Common myeloid progenitor, CD34-positive (primary cell): Measurements from ENCODE around the gene HSPB8.
A peak's percentile ranks its signal among the peaks of the same experiment; 100 is the strongest.

ENCODE experiments used
- CTCF ChIA-PET: fragments of 350-600 bp; sonication (Branson Sonifier 250); formaldehyde crosslinking; loops from one replicate; lab custom pipeline; 2021; ENCODE audit warnings: antibody characterized with exemption; lab: Charles Lee
- POLR2A ChIA-PET: fragments of 350-600 bp; sonication (Branson Sonifier 250); formaldehyde crosslinking; loops from one replicate; lab custom pipeline; 2021; ENCODE audit warnings: antibody characterized with exemption; lab: Charles Lee
- DNase-seq, 3 donors: peaks; one replicate each; pipeline versions ENCODE4 v3.0.0 to v3.0.0-alpha.2; 2013
- H3K27ac ChIP-seq, 2 experiments: 1 replicate in 1 of 2; 2 replicates in 1 of 2; pipeline ENCODE4 v1.7.0; 2013; ENCODE audit warnings: inconsistent platforms in 2 of 2, low read length in 2 of 2, mild to moderate bottlenecking in 2 of 2, low read depth in 1 of 2, moderate library complexity in 1 of 2; ENCODE audit not compliant: severe bottlenecking in 2 of 2, insufficient read depth in 1 of 2, poor library complexity in 1 of 2
- H3K27me3 ChIP-seq, 5 experiments: replicated peaks in 2 of 5; 1 replicate in 3 of 5; 2 replicates in 2 of 5; pipeline versions ENCODE4 v1.6.1 to v1.7.0; 2013; ENCODE audit warnings: low read length in 4 of 5, mild to moderate bottlenecking in 2 of 5, moderate library complexity in 2 of 5, inconsistent platforms in 1 of 5; ENCODE audit not compliant: insufficient read depth in 5 of 5, control insufficient read depth in 4 of 5
- H3K36me3 ChIP-seq, 4 experiments: 1 replicate in 2 of 4; 2 replicates in 2 of 4; pipeline versions ENCODE4 v1.6.1 to v1.7.0; 2013; ENCODE audit warnings: low read length in 3 of 4, control low read depth in 1 of 4, mild to moderate bottlenecking in 1 of 4; ENCODE audit not compliant: control insufficient read depth in 4 of 4, insufficient read depth in 4 of 4
- H3K4me1 ChIP-seq, 4 experiments: 1 replicate in 3 of 4; 2 replicates in 1 of 4; pipeline versions ENCODE4 v1.6.1 to v1.7.1; 2013; ENCODE audit warnings: low read length in 3 of 4, mild to moderate bottlenecking in 3 of 4, control low read depth in 1 of 4, inconsistent platforms in 1 of 4, moderate library complexity in 1 of 4; ENCODE audit not compliant: control insufficient read depth in 4 of 4, insufficient read depth in 4 of 4; ENCODE audit errors: control extremely low read depth in 1 of 4
- H3K4me3 ChIP-seq, 7 experiments: 1 replicate in 4 of 7; 2 replicates in 3 of 7; pipeline versions ENCODE4 v1.5.1 to v1.7.0; 2013; ENCODE audit warnings: mild to moderate bottlenecking in 7 of 7, low read length in 6 of 7, moderate library complexity in 6 of 7, inconsistent platforms in 2 of 7, low read depth in 2 of 7, control low read depth in 1 of 7; ENCODE audit not compliant: insufficient read depth in 4 of 7, control insufficient read depth in 1 of 7; ENCODE audit errors: extremely low read depth in 1 of 7
- H3K9me3 ChIP-seq, 5 experiments: 1 replicate in 4 of 5; 2 replicates in 1 of 5; pipeline versions ENCODE4 v1.6.1 to v1.7.1; 2013; ENCODE audit warnings: low read length in 4 of 5, mild to moderate bottlenecking in 2 of 5, inconsistent platforms in 1 of 5, low read depth in 1 of 5, moderate library complexity in 1 of 5; ENCODE audit not compliant: control insufficient read depth in 4 of 5, insufficient read depth in 2 of 5; ENCODE audit errors: control extremely low read depth in 1 of 5
- WGBS: methylation state at CpG from one replicate; pipeline ENCODE4 v1.1.5; 2013; ENCODE audit not compliant: insufficient coverage; 5-methylcytosine and 5-hydroxymethylcytosine counted together

The HSPB8 gene

GRCh38 chr12:119169150-119169549 is 9.6 kb upstream of the HSPB8 start:
- Histone ChIP-seq H3K9me3 (no peaks in the 10 kb centered on the region), H3K27me3 (peaks cover 0 to 28% (median 4%) of the 10 kb centered on the region in 5 experiments), H3K4me3 (no peak overlapping the region), H3K27ac (no peak overlapping the region), H3K4me1 (no peaks in the 10 kb centered on the region), H3K36me3 (no peaks in the 10 kb centered on the region)
- 50% methylated on average over 1 of the region's 2 CpGs for WGBS
- ChIA-PET CTCF (no interaction called here), POLR2A (no interaction called here)
- DNase-seq = no peak

DNA sequence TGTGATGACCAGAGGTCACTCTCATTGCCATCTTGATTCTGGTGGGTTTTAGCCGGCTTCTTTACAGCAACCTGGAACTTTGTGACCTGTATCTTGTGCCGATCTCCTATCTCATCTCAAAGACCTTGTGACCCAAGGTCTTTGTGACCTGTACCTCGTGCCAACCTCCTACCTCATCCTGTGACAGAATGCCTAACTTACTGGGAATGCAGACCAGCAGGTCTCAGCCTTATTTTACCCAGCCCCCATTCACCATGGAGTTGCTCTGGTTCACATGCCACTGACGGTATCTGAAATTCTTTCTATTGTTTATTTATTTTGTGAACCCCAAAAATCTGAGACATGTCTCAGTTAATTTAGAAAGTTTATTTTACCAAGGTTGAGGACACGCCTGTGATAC is 7.4 kb upstream of the HSPB8 start:
- no peaks in the 10 kb centered on the region for H3K4me1 ChIP-seq
- 92% methylated on average over 3 of the region's 5 CpGs for WGBS
- H3K9me3 ChIP-seq = no peaks in the 10 kb centered on the region
- peaks cover 0 to 41% (median 4%) of the 10 kb centered on the region in 5 experiments for H3K27me3 ChIP-seq
- POLR2A ChIA-PET = no interaction called here
- no peak overlapping the region for H3K4me3 ChIP-seq
- no peak overlapping the region for H3K27ac ChIP-seq
- no peaks in the 10 kb centered on the region for H3K36me3 ChIP-seq
- no peak for DNase-seq
- CTCF ChIA-PET = no interaction called here

DNA sequence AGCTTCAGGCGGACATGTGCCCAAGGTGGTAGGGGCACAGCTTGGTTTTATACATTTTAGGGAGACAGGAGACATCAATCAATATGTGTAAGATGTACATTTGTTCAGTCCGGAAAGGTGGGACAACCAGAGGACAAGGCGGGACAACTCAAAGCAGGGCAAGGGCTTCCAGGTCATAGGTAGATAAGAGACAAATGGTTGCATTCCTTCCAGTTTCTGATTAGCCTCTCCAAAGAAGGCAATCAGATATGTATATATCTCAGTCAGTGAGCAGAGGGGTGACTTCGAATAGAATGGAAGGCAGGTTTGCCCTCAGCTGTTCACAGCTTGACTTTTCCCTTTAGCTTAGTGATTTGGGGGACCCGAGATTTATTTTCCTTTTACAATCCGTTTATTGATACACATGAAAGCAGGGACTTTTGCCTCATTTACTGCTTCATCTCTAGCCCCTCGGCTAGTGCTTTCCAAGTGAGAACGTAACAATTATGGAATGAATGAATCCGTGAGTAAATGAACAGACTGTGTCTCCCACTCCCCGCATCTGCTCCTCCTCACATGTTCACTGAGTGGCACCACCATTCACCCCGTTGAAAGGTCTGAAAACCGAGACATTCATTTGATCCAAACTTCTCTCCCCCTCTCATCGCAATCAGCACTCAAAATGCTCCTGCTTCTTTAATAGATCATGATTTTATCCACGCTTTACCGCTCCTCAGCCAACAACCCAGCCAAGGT is 6.9 kb upstream of the HSPB8 start:
- Histone ChIP-seq H3K27me3 (peaks cover 0 to 46% (median 5%) of the 10 kb centered on the region in 5 experiments), H3K4me1 (no peaks in the 10 kb centered on the region), H3K27ac (no peak overlapping the region), H3K9me3 (no peaks in the 10 kb centered on the region), H3K36me3 (no peaks in the 10 kb centered on the region), H3K4me3 (no peak overlapping the region)
- POLR2A ChIA-PET = no interaction called here
- WGBS = 87% methylated on average over 12 of the region's 15 CpGs
- CTCF ChIA-PET = no interaction called here
- DNase-seq = no peak

DNA sequence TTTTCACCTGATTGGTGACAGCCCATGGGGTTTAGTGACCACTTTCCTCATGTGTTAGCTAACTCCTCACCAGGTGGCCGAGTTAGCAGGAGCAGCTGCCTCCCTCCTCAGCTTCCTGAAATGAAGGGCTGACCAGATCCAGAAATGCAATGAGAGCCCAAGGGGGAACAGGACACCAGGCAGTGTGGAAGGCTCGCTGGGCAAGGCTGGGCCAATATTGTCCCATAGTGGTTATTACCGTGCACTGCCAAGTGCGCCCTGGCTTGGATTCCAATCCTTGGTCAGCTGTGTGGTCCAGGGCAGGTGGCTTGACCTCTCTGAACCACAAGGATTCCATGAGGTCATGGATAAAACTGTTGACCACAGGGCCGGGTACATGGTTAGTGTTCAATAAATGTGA is 3.6 kb upstream of the HSPB8 start:
- CTCF ChIA-PET = interaction anchor here (0.6 kb wide), 1 partner anchor 16 kb away, joined by 4 read pairs; no protein-coding TSS in a partner anchor
- Histone ChIP-seq H3K27ac (no peak overlapping the region), H3K27me3 (peaks cover 8 to 66% (median 10%) of the 10 kb centered on the region in 5 experiments), H3K36me3 (no peaks in the 10 kb centered on the region), H3K4me3 (no peak overlapping the region), H3K9me3 (no peaks in the 10 kb centered on the region), H3K4me1 (no peaks in the 10 kb centered on the region)
- DNase-seq = no peak
- 77% methylated on average over 5 of the region's 5 CpGs for WGBS
- POLR2A ChIA-PET = no interaction called here

- ChIA-PET POLR2A (no interaction called here), CTCF (interaction anchor here (0.7 kb wide), 1 partner anchor 22 kb away, joined by 3 read pairs; no protein-coding TSS in a partner anchor)
- 69% methylated on average over 13 of the region's 21 CpGs for WGBS
- no peak overlapping the region for H3K4me3 ChIP-seq
- H3K27me3 ChIP-seq = peaks cover 10 to 67% (median 13%) of the 10 kb centered on the region in 5 experiments
- H3K36me3 ChIP-seq = no peaks in the 10 kb centered on the region
- peak in 1 of 3 donors; percentile 23 for DNase-seq
- H3K4me1 ChIP-seq = no peaks in the 10 kb centered on the region
- no peaks in the 10 kb centered on the region for H3K9me3 ChIP-seq
- no peak overlapping the region for H3K27ac ChIP-seq
Measured at GRCh38 chr12:119176267-119177055, 2.3 kb upstream of the HSPB8 start.

DNA sequence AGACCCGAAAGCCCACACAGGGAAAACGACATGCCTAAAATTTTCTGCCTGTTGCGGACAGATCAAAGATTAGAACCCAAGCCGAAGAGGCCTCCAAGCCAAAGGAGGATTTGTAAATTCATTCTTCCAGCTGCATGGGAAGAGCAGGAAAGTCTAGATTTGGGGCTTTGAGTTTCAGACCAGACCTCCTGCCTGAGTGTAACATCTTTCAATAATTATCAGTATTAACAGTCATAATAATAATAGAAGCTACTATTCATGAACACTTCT is 1.7 kb upstream of the HSPB8 start:
- Histone ChIP-seq H3K4me3 (no peak overlapping the region), H3K9me3 (no peaks in the 10 kb centered on the region), H3K4me1 (no peaks in the 10 kb centered on the region), H3K27ac (no peak overlapping the region), H3K27me3 (peaks cover 10 to 62% (median 13%) of the 10 kb centered on the region in 5 experiments), H3K36me3 (no peaks in the 10 kb centered on the region)
- no peak for DNase-seq
- 93% methylated on average over 4 of the region's 4 CpGs for WGBS
- ChIA-PET POLR2A (no interaction called here), CTCF (interaction anchor here (0.7 kb wide), 1 partner anchor 22 kb away, joined by 3 read pairs; no protein-coding TSS in a partner anchor)

- Histone ChIP-seq H3K27me3 (peaks cover 10 to 62% (median 12%) of the 10 kb centered on the region in 5 experiments), H3K9me3 (no peaks in the 10 kb centered on the region), H3K36me3 (no peaks in the 10 kb centered on the region), H3K4me3 (no peak overlapping the region), H3K27ac (no peak overlapping the region), H3K4me1 (no peaks in the 10 kb centered on the region)
- 96% methylated on average over 14 of the region's 15 CpGs for WGBS
- no peak for DNase-seq
- CTCF ChIA-PET = no interaction called here
- POLR2A ChIA-PET = no interaction called here
Measured at GRCh38 chr12:119177724-119178380, 879 bp upstream of the HSPB8 start.
